IPS-20b (cell line): Measurements from ENCODE around the gene CDH4.

ENCODE experiments used
- H3K27ac ChIP-seq: one replicate; pipeline ENCODE4 v1.5.1; 2013; ENCODE audit warnings: low read length
- H3K27me3 ChIP-seq: 2 replicates; pipeline ENCODE4 v1.6.1; 2013; ENCODE audit warnings: mild to moderate bottlenecking, low read length, inconsistent platforms; ENCODE audit not compliant: insufficient read depth
- H3K36me3 ChIP-seq: 2 replicates; pipeline ENCODE4 v1.6.1; 2013; ENCODE audit warnings: low read depth, mild to moderate bottlenecking, inconsistent platforms, low read length, moderate library complexity; ENCODE audit not compliant: insufficient read depth
- H3K4me1 ChIP-seq: 2 replicates; pipeline ENCODE4 v1.6.1; 2013; ENCODE audit warnings: mild to moderate bottlenecking, control low read depth, inconsistent platforms, low read length, moderate library complexity; ENCODE audit not compliant: insufficient read depth
- H3K4me3 ChIP-seq: 2 replicates; pipeline ENCODE4 v1.5.1; 2013; ENCODE audit warnings: mild to moderate bottlenecking, low read length, inconsistent platforms
- H3K9ac ChIP-seq: 2 replicates; pipeline ENCODE4 v1.6.1; 2013; ENCODE audit warnings: low read depth, mild to moderate bottlenecking, inconsistent platforms, low read length, moderate library complexity
- H3K9me3 ChIP-seq: 2 replicates; pipeline ENCODE4 v1.6.1; 2013; ENCODE audit warnings: mild to moderate bottlenecking, low read depth, low read length, inconsistent platforms; ENCODE audit not compliant: insufficient read depth

The CDH4 gene

GRCh38 chr20:61500791-61501321, 248.8 kb downstream of the CDH4 start:
- Histone ChIP-seq H3K36me3 (no peaks in the 10 kb centered on the region), H3K4me1 (peaks cover 17% of the 10 kb centered on the region), H3K9ac (no peak overlapping the region), H3K4me3 (no peak overlapping the region), H3K27me3 (peaks cover 28% of the 10 kb centered on the region; the same call in 1 of the 2 replicates), H3K27ac (no peak overlapping the region), H3K9me3 (no peaks in the 10 kb centered on the region)

- Histone ChIP-seq H3K27ac (no peak overlapping the region), H3K9ac (no peak overlapping the region), H3K4me3 (no peak overlapping the region), H3K4me1 (peaks cover 10% of the 10 kb centered on the region; the same call in 1 of the 2 replicates), H3K9me3 (no peaks in the 10 kb centered on the region), H3K27me3 (peaks cover 36% of the 10 kb centered on the region; the same call in 1 of the 2 replicates), H3K36me3 (no peaks in the 10 kb centered on the region)
Observed at GRCh38 chr20:61502433-61502832, 250.4 kb downstream of the CDH4 start.

GRCh38 chr20:61503106-61503505, 251.0 kb downstream of the CDH4 start:
- H3K9me3 ChIP-seq, result no peaks in the 10 kb centered on the region
- H3K36me3 ChIP-seq, result no peaks in the 10 kb centered on the region
- H3K27me3 ChIP-seq, result peaks cover 36% of the 10 kb centered on the region; the same call in 1 of the 2 replicates
- H3K9ac ChIP-seq, result no peak overlapping the region
- H3K27ac ChIP-seq, result no peak overlapping the region
- peaks cover 13% of the 10 kb centered on the region for H3K4me1 ChIP-seq
- H3K4me3 ChIP-seq, result no peak overlapping the region

GRCh38 chr20:61505508-61505907, 253.4 kb downstream of the CDH4 start:
- peaks cover 13% of the 10 kb centered on the region for H3K4me1 ChIP-seq
- H3K27ac ChIP-seq, result no peak overlapping the region
- H3K9me3 ChIP-seq, result no peaks in the 10 kb centered on the region
- H3K36me3 ChIP-seq, result no peaks in the 10 kb centered on the region
- H3K27me3 ChIP-seq, result peaks cover 40% of the 10 kb centered on the region; the same call in 1 of the 2 replicates
- H3K4me3 ChIP-seq, result no peak overlapping the region
- no peak overlapping the region for H3K9ac ChIP-seq

- H3K4me1 ChIP-seq, result peaks cover 6% of the 10 kb centered on the region; the same call in 1 of the 2 replicates
- H3K4me3 ChIP-seq, result no peak overlapping the region
- no peak overlapping the region for H3K27ac ChIP-seq
- no peak overlapping the region for H3K9ac ChIP-seq
- no peaks in the 10 kb centered on the region for H3K36me3 ChIP-seq
- peaks cover 41% of the 10 kb centered on the region; the same call in 1 of the 2 replicates for H3K27me3 ChIP-seq
- H3K9me3 ChIP-seq, result no peaks in the 10 kb centered on the region
Observed at GRCh38 chr20:61507778-61508177, 255.7 kb downstream of the CDH4 start.

DNA sequence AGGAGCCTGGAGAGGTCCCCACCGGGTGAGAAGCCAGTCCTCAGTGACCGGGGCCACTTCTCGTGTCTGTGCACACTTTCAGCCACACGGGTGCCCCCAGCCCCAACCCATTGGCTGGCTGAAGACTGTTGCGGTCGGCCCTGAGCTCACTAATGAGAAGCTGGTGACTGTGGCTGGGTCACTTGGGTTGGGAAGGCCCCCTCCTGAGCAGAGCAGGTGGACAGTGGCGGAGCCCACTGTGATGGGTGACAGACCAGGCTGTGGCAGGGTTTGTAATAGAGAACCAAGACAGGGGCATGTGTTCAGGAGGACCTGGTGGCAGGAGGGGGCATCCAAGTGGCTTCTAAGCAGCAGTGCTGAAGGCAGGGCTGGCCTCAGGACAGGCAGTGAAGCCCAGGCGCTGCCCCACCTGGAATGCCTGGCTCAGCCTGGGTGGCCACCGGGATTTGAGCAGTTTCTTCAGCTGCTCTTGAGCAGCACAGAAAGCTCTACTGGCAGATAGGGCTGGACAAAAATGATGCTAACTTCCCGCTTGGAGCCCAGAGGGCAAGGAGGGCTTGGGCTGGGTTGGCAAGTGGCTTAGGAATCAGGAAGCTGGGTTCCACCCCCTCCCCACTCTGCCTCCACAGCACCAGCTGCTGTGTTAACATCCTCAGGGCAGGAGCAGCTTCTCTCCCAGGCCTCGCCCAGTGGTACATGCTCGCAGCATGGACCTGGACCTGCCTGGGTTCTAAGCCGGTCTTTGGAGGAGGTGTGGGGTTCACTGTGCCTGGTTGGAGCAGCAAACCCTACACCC, 256.4 kb downstream of the CDH4 start:
- Histone ChIP-seq H3K27ac (no peak overlapping the region), H3K4me3 (no peak overlapping the region), H3K36me3 (no peaks in the 10 kb centered on the region), H3K9me3 (no peaks in the 10 kb centered on the region), H3K27me3 (peaks cover 41% of the 10 kb centered on the region; the same call in 1 of the 2 replicates), H3K4me1 (peaks cover 7% of the 10 kb centered on the region; the same call in 1 of the 2 replicates), H3K9ac (no peak overlapping the region)

DNA sequence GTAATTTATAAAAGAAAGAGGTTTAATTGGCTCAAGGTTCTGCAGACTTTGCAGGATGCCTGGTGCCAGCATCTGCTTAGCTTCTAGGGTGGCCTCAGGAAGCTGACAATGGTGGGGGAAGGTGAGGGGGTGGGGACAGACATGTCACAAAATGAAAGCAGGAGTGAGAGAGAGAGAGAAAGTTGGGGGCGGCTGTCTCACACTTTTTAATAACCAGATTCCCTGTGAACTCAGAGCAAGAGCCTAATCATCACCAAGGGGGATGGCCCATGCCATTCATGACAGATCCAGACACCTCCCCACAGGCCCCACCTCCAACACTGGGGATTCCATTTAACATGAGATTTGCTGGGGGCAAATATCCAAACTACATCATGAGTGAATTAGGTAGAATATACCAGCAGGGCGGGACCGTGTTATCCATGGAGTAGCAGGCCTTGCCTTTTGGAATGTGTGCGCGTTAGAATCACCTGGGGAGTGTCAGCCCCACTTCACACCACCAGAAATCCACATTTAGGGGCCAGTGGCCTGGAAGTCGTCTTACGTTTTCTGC, 258.8 kb downstream of the CDH4 start:
- no peak overlapping the region for H3K9ac ChIP-seq
- H3K36me3 ChIP-seq, result no peaks in the 10 kb centered on the region
- H3K27me3 ChIP-seq, result peaks cover 28% of the 10 kb centered on the region; the same call in 1 of the 2 replicates
- H3K9me3 ChIP-seq, result no peaks in the 10 kb centered on the region
- peaks cover 16% of the 10 kb centered on the region; the same call in 1 of the 2 replicates for H3K4me1 ChIP-seq
- H3K4me3 ChIP-seq, result no peak overlapping the region
- no peak overlapping the region for H3K27ac ChIP-seq

DNA sequence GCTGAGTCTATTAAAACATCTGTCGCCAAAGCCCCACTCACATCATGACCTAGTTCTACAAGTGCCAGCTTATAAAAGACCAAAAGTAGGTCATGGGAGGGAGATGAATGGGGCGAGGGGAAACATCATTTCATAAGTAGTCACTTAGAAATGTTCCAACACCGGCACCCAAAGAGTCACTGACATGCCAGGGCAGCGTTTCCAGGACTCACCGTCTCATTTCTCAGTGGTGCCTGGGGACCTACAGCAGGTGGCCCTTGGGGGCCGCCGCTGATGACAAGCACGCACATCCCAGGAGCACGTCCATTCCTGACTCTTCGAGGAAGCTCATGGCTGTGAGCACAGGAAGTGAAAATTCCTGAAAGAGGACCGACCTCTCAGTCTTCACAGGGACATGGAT, 260.4 kb downstream of the CDH4 start:
- Histone ChIP-seq H3K36me3 (no peaks in the 10 kb centered on the region), H3K27ac (no peak overlapping the region), H3K9ac (no peak overlapping the region), H3K9me3 (no peaks in the 10 kb centered on the region), H3K4me3 (no peak overlapping the region), H3K27me3 (peaks cover 25% of the 10 kb centered on the region), H3K4me1 (peaks cover 16% of the 10 kb centered on the region; the same call in 1 of the 2 replicates)

- peaks cover 31% of the 10 kb centered on the region for H3K27me3 ChIP-seq
- H3K27ac ChIP-seq, result no peak overlapping the region
- no peak overlapping the region for H3K4me3 ChIP-seq
- no peaks in the 10 kb centered on the region for H3K9me3 ChIP-seq
- H3K4me1 ChIP-seq, result peaks cover 11% of the 10 kb centered on the region; the same call in 1 of the 2 replicates
- H3K9ac ChIP-seq, result no peak overlapping the region
- no peaks in the 10 kb centered on the region for H3K36me3 ChIP-seq
Observed at GRCh38 chr20:61513124-61514017, 261.3 kb downstream of the CDH4 start.

GRCh38 chr20:61514018-61514365, 261.9 kb downstream of the CDH4 start:
- Histone ChIP-seq H3K27me3 (peaks cover 35% of the 10 kb centered on the region), H3K4me1 (peaks cover 10% of the 10 kb centered on the region; the same call in 1 of the 2 replicates), H3K4me3 (no peak overlapping the region), H3K36me3 (no peaks in the 10 kb centered on the region), H3K9ac (no peak overlapping the region), H3K27ac (no peak overlapping the region), H3K9me3 (no peaks in the 10 kb centered on the region)

DNA sequence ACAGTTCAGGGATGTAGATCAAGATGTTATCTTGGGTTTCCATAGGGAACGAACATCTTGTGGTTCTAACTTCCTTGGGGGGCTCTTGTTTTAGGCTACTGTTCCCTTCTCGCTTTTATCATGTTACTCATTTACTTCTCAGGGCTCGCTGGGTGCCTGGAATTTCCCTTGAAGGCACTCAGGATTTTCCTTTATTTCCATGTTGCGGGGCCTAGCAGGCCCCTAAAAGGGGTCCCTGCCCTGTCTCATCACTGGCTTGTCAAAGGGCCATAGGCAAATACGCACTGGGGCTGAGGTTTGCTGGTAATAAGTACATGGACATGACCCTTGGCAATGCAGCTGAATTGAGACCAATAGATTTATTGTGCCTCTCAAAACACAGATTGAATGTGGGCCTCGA, 262.3 kb downstream of the CDH4 start:
- Histone ChIP-seq H3K9me3 (no peaks in the 10 kb centered on the region), H3K4me3 (no peak overlapping the region), H3K27ac (no peak overlapping the region), H3K9ac (no peak overlapping the region), H3K36me3 (no peaks in the 10 kb centered on the region), H3K4me1 (peaks cover 10% of the 10 kb centered on the region; the same call in 1 of the 2 replicates), H3K27me3 (peaks cover 35% of the 10 kb centered on the region)
